EH (cell line): ENCODE results near the gene CEACAM7.
"Not testable (repeated sequence)": the region's sequence is repeated elsewhere in the genome, so short reads cannot be mapped to it uniquely, and the experiment has no call there.

Experiments used
- DNase-seq: peaks from one replicate; pipeline ENCODE4 v3.0.0-alpha.2; 2015; ENCODE audit warnings: low read depth

The CEACAM7 gene

DNA sequence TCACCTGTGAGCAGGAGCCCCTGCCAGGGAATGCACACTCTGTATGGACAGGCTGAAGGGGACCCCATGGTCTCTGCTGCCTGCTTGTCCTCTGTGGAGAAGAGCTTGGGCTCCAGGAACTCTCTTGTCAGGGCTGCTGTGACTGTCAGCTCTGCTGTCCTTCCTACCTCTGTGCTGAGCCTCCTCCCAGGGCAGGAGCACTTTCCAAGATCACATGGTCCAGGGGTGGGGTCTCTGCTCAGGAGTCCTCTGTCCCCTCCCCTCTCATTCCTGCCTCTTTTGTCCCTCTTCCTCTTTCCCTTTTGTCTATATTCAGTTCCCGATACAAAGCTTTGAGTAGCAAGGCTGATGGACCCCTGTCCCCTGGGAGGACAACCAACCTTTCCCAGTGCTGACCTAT, at the start of gene CEACAM7:
Gene CEACAM7, minus strand, starts transcription at position 173 of the 400 bp plus-strand sequence. Its CDS starts 105 bp downstream, at position 68.
- DNase-seq, result no peak

DNA sequence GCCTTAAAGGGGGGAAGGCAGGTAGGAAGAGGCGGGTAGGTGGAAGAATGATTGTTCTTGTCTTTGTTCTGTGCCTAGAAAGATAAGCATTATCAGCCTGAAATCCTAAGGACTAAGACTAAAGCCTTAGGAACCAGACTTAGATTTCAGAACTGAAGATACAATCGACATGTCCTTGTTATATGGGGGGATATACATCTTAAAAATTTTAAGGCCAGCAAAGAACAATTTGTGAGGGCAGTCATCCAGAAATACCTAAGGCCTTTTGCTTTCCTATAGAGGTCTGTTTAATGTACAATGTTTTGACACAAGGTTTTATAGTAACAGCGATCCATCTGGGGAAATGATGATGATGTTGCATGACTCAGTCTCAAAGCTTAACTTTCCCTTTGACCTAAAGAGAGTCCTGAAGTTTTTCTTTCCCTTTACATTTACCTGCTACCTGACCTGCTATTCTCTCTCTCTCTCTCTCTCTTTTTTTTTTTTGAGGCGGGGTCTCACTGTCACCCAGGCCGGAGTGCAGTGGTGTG, 47.1 kb upstream of the CEACAM7 start:
- DNase-seq, result no peak

DNA sequence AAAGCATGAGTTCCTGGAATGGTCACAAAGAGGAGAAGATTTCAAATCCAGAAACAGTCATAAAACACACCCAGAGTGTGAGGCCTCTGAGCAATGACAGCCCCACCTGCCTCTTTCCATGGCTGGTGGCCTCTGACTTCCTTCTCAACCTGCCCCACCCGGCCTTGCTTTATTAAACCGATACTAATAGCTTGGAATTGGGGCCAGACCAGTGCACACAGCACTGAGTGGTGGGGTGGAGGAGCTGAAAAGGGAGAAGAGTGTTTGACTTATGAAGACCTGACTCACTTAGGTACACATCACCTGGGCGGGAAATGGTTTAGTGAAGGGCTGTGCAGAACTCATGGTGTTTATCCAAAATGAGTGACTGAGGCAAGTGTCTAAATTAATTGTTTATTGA, 46.5 kb upstream of the CEACAM7 start:
- no peak for DNase-seq

DNA sequence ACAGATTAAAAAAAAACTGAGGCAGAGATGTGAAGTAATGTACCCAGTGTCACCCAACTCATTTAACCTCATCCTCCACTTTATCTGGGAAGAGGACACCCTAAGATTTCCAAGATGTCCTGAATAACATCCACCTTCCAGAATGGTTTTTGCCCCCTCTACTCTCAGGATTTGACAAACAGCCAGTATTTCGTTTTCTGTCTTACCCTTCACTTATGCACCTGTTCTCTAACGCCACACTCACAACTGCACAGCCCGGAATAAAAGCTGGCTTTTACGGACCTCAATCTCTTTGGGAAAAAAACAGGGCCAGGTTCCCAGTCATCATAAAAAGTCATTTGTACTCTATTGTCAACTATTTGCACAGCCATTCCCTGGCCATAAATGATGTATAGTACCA, 46.1 kb upstream of the CEACAM7 start:
- no peak for DNase-seq

DNA sequence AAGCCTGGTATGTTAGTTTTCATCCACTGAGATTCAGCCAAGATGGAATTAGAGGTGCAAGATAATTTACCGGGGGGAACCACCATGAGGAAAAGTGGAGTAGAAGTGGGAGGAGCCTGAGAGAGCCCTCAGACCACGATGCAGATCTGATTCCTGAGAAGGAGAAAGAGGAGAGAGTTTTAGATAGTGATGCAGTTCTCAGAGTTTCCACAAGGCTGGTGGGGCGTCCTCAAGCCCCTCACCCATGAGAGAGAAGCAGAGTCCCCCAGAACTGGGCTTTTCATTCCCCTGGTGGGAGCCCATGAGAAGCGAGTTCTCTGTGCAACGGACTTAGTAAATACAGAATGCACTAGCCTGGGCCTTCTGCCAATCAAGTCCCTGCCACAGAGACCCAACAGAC, 38.4 kb upstream of the CEACAM7 start:
- DNase-seq, result no peak

DNA sequence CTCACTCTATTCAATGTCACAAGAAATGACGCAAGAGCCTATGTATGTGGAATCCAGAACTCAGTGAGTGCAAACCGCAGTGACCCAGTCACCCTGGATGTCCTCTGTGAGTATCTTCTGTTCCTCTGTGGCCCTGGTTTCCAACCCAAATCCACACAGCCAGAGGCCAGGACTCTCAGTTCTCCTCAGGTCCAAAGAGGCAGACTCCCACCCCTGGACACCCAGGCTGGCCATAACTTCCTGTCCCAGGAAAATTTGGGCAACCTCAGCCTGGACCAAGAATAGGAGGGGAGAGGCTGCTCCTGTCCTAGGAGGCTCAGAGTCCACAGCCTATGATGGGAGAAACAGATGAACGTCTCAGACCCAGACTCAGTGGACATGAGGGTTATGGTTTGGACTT, 32.0 kb upstream of the CEACAM7 start:
- no peak for DNase-seq

DNA sequence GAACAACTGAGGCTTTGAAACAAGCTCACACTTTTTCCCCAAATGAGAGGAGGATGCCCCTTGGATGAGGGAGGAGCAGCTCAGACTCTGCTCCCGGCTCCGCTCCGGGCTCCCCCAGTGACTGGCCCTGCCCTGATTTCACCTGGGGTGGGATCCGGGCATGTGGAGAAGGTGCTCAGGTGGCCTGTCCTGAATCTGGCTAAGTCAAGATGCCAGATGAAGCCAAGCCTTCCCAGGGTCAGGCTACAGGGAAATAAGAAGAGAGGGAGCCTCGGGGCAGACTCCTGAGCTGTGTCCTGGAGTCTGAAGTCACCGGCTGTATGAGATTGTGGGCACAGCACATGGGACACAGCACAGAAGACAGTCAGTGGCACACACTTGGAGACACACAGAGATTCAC, 30.7 kb upstream of the CEACAM7 start:
- no peak for DNase-seq

DNA sequence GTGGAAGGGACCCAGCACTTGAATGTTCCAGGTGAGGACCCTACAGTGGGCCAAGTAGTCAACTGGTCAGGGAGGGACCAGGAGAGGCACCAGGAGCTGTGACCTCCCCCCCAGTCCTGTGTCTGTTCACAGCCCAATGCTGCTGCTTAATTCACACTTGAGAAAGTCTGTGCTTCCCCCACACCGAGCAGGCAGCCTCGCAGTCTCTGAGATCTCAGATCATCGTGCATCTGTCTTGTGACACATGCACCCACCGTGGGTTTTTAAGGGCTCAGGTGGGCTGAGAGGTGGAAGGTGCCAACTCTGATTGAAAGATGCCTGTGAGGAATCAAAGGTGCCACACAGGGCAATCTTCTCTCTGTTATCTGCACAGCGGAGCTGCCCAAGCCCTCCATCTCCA, 26.5 kb upstream of the CEACAM7 start:
- DNase-seq, result no peak

DNA sequence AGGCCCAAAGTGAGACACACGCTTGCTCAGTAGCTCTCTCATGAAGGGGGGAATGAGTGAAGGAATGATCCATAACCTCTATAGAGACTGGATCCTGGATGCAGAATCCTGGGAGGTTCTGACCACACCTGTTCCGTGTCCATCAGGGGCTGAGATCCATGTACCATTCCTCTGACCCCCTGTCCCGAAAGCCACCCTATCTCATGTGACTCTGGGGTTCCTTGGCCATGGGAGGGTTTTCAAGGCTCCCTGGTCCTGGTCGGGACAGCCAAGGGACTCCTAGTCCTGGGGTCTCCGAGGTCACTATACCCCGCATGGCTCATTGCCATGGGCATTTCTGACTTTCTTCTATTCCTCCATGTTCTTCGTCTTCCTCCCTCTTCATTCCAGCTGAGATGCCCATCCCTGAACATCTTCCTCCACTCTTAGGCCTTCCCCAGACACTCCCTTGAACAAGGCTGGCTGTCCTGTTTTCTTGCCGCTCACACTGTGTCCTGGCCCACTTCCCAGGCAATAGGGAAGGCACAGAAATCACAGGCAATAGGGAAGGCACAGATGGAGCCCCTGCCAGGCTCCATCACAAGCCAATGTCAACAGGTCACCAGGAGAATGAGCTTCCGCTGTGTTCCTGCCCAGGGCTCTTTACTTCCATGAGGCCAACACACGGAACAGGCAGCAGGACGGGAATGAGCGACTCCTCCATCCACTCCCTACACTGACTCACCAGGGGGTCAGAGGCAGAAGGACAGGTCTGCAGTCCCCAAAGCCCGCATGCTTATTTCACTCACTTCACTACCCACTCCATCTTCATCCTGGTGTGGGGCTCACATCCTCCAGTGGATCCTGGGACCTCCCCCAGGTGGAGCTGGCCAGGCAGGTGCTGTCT, 23.5 kb upstream of the CEACAM7 start:
- no peak for DNase-seq

DNA sequence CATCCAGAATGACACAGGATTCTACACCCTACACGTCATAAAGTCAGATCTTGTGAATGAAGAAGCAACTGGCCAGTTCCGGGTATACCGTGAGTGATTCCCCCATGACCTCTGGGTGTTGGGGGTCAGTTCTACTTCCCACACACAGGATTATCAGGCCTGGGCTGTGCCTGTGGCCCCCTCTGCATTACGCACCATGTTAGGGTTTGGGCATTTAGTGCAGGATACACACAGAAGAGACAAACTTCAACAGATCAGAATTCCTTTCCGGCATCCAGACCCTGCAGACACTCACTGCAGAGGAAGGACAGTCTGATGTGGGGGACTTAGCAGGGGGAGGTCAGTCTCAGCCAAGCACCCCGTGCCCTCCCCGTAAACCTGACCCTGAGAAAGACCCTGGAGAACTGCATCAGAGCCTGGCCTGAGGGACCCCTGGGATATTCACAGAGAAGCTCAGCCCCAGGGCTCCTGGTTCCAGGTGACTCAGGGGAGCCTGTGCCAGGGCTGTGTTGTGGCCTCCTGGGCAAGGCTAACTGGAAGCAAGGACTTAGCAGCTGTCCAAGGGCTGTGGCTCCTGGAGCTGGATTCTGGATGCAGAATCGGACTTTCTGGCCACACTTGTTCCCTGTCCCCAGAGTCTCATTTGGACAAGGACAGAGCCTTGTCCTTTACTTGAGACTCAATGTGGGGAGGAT, 22.0 kb upstream of the CEACAM7 start:
- DNase-seq, result no peak

DNA sequence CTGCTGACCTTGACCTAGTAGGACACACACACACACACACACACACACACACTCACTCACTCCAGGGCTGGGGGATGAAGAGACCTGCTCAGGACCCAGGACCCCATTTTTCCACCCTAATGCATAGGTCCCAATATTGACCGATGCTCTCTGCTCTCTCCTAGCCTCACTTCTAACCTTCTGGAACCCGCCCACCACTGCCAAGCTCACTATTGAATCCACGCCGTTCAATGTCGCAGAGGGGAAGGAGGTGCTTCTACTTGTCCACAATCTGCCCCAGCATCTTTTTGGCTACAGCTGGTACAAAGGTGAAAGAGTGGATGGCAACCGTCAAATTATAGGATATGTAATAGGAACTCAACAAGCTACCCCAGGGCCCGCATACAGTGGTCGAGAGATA, 21.4 kb upstream of the CEACAM7 start:
- not testable (repeated sequence) for DNase-seq

DNA sequence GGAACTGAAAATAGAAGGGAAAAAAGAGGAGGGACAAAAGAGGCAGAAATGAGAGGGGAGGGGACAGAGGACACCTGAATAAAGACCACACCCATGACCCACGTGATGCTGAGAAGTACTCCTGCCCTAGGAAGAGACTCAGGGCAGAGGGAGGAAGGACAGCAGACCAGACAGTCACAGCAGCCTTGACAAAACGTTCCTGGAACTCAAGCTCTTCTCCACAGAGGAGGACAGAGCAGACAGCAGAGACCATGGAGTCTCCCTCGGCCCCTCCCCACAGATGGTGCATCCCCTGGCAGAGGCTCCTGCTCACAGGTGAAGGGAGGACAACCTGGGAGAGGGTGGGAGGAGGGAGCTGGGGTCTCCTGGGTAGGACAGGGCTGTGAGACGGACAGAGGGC, 20.4 kb upstream of the CEACAM7 start, which contains the start of gene CEACAM5:
Gene CEACAM5, plus strand, starts transcription at position 146 of the 400 bp plus-strand sequence. Its CDS starts 106 bp downstream, at position 252.
- no peak for DNase-seq

DNA sequence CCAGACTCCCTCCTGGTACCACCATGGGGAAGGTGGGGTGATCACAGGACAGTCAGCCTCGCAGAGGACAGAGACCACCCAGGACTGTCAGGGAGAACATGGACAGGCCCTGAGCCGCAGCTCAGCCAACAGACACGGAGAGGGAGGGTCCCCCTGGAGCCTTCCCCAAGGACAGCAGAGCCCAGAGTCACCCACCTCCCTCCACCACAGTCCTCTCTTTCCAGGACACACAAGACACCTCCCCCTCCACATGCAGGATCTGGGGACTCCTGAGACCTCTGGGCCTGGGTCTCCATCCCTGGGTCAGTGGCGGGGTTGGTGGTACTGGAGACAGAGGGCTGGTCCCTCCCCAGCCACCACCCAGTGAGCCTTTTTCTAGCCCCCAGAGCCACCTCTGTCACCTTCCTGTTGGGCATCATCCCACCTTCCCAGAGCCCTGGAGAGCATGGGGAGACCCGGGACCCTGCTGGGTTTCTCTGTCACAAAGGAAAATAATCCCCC, 19.9 kb upstream of the CEACAM7 start:
- DNase-seq, result no peak

DNA sequence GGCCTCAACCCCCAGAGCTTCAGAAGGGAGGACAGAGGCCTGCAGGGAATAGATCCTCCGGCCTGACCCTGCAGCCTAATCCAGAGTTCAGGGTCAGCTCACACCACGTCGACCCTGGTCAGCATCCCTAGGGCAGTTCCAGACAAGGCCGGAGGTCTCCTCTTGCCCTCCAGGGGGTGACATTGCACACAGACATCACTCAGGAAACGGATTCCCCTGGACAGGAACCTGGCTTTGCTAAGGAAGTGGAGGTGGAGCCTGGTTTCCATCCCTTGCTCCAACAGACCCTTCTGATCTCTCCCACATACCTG, 19.4 kb upstream of the CEACAM7 start:
- no peak for DNase-seq

DNA sequence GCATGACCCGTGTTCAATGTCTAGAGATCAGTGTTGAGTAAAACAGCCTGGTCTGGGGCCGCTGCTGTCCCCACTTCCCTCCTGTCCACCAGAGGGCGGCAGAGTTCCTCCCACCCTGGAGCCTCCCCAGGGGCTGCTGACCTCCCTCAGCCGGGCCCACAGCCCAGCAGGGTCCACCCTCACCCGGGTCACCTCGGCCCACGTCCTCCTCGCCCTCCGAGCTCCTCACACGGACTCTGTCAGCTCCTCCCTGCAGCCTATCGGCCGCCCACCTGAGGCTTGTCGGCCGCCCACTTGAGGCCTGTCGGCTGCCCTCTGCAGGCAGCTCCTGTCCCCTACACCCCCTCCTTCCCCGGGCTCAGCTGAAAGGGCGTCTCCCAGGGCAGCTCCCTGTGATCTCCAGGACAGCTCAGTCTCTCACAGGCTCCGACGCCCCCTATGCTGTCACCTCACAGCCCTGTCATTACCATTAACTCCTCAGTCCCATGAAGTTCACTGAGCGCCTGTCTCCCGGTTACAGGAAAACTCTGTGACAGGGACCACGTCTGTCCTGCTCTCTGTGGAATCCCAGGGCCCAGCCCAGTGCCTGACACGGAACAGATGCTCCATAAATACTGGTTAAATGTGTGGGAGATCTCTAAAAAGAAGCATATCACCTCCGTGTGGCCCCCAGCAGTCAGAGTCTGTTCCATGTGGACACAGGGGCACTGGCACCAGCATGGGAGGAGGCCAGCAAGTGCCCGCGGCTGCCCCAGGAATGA, 18.9 kb upstream of the CEACAM7 start:
- DNase-seq, result peak; percentile 31

DNA sequence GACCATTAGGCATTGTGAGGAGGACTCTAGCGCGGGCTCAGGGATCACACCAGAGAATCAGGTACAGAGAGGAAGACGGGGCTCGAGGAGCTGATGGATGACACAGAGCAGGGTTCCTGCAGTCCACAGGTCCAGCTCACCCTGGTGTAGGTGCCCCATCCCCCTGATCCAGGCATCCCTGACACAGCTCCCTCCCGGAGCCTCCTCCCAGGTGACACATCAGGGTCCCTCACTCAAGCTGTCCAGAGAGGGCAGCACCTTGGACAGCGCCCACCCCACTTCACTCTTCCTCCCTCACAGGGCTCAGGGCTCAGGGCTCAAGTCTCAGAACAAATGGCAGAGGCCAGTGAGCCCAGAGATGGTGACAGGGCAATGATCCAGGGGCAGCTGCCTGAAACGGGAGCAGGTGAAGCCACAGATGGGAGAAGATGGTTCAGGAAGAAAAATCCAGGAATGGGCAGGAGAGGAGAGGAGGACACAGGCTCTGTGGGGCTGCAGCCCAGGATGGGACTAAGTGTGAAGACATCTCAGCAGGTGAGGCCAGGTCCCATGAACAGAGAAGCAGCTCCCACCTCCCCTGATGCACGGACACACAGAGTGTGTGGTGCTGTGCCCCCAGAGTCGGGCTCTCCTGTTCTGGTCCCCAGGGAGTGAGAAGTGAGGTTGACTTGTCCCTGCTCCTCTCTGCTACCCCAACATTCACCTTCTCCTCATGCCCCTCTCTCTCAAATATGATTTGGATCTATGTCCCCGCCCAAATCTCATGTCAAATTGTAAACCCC, 17.5 kb upstream of the CEACAM7 start:
- peak; percentile 37 for DNase-seq

DNA sequence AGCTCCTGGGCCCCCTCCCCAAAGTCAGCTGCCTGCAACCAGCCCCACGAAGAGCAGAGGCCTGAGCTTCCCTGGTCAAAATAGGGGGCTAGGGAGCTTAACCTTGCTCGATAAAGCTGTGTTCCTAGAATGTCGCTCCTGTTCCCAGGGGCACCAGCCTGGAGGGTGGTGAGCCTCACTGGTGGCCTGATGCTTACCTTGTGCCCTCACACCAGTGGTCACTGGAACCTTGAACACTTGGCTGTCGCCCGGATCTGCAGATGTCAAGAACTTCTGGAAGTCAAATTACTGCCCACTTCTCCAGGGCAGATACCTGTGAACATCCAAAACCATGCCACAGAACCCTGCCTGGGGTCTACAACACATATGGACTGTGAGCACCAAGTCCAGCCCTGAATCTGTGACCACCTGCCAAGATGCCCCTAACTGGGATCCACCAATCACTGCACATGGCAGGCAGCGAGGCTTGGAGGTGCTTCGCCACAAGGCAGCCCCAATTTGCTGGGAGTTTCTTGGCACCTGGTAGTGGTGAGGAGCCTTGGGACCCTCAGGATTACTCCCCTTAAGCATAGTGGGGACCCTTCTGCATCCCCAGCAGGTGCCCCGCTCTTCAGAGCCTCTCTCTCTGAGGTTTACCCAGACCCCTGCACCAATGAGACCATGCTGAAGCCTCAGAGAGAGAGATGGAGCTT, 15.7 kb upstream of the CEACAM7 start:
- DNase-seq, result no peak

DNA sequence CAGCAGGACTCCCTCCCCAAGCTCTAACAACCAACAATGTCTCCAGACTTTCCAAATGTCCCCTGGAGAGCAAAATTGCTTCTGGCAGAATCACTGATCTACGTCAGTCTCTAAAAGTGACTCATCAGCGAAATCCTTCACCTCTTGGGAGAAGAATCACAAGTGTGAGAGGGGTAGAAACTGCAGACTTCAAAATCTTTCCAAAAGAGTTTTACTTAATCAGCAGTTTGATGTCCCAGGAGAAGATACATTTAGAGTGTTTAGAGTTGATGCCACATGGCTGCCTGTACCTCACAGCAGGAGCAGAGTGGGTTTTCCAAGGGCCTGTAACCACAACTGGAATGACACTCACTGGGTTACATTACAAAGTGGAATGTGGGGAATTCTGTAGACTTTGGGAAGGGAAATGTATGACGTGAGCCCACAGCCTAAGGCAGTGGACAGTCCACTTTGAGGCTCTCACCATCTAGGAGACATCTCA, 14.1 kb upstream of the CEACAM7 start:
- peak; percentile 75 for DNase-seq

DNA sequence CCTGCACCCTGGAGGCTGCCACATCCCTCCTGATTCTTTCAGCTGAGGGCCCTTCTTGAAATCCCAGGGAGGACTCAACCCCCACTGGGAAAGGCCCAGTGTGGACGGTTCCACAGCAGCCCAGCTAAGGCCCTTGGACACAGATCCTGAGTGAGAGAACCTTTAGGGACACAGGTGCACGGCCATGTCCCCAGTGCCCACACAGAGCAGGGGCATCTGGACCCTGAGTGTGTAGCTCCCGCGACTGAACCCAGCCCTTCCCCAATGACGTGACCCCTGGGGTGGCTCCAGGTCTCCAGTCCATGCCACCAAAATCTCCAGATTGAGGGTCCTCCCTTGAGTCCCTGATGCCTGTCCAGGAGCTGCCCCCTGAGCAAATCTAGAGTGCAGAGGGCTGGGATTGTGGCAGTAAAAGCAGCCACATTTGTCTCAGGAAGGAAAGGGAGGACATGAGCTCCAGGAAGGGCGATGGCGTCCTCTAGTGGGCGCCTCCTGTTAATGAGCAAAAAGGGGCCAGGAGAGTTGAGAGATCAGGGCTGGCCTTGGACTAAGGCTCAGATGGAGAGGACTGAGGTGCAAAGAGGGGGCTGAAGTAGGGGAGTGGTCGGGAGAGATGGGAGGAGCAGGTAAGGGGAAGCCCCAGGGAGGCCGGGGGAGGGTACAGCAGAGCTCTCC, 13.5 kb upstream of the CEACAM7 start:
- DNase-seq, result no peak
